CD14-positive monocyte (primary cell): ENCODE measurements around the gene IRX3. TPM values are rescaled to one million over a fixed set of nuclear protein-coding genes. Genes with fewer than 3 reads are reported as not detected.

Experiments
- DNase-seq, 3 donors: peaks; one replicate each; pipeline ENCODE4 v3.0.0-alpha.2; 2011 to 2022
- H2AFZ ChIP-seq: 2 replicates; pipeline ENCODE4 v1.6.0; 2012; ENCODE audit warnings: mild to moderate bottlenecking, low read depth, low read length, inconsistent platforms; ENCODE audit not compliant: insufficient read depth, poor library complexity, severe bottlenecking
- H3K27ac ChIP-seq, 2 donors: 1 replicate in 1 of 2; 2 replicates in 1 of 2; pipeline ENCODE4 v1.5.1; 2012 to 2013; ENCODE audit warnings: low read length in 2 of 2, control low read depth in 1 of 2, inconsistent platforms in 1 of 2, low read depth in 1 of 2, mild to moderate bottlenecking in 1 of 2
- H3K27me3 ChIP-seq, 2 donors: one replicate each; pipeline versions ENCODE4 v1.6.0 to v1.6.1; 2011 to 2013; ENCODE audit warnings: low read length in 2 of 2; ENCODE audit not compliant: control insufficient read depth in 2 of 2, insufficient read depth in 2 of 2
- H3K36me3 ChIP-seq, 2 donors: replicated peaks in 1 of 2; 1 replicate in 1 of 2; 2 replicates in 1 of 2; pipeline versions ENCODE4 v1.5.1 to v1.6.1; 2012 to 2013; ENCODE audit warnings: low read length in 2 of 2, control low read depth in 1 of 2, inconsistent platforms in 1 of 2, mild to moderate bottlenecking in 1 of 2; ENCODE audit not compliant: insufficient read depth in 2 of 2, control insufficient read depth in 1 of 2
- H3K4me1 ChIP-seq, 2 donors: 1 replicate in 1 of 2; 2 replicates in 1 of 2; pipeline versions ENCODE4 v1.5.1 to v1.6.1; 2012 to 2013; ENCODE audit warnings: low read length in 2 of 2, control low read depth in 1 of 2, inconsistent platforms in 1 of 2, mild to moderate bottlenecking in 1 of 2, moderate library complexity in 1 of 2; ENCODE audit not compliant: insufficient read depth in 2 of 2, control insufficient read depth in 1 of 2
- H3K4me2 ChIP-seq: replicated peaks from 2 replicates; pipeline ENCODE3; 2012; ENCODE audit warnings: low read length, moderate library complexity, mild to moderate bottlenecking; ENCODE audit not compliant: poor library complexity, severe bottlenecking; ENCODE audit errors: extremely low read depth
- H3K4me3 ChIP-seq, 3 experiments: fragments of 200-600 bp in 1 of 3; sonication (generic) in 1 of 3; replicated peaks in 1 of 3; 1 replicate in 2 of 3; 2 replicates in 1 of 3; pipeline ENCODE4 v1.5.1; 2011 to 2013; ENCODE audit warnings: low read length in 3 of 3, mild to moderate bottlenecking in 3 of 3, control low read depth in 2 of 3, low read depth in 2 of 3, inconsistent platforms in 1 of 3, moderate library complexity in 1 of 3
- H3K79me2 ChIP-seq: 2 replicates; pipeline ENCODE4 v1.6.0; 2012; ENCODE audit warnings: mild to moderate bottlenecking, control low read depth, inconsistent platforms, low read length, moderate library complexity; ENCODE audit not compliant: insufficient read depth
- H3K9ac ChIP-seq: 2 replicates; pipeline ENCODE4 v1.6.0; 2017; ENCODE audit warnings: low read length, mild to moderate bottlenecking; ENCODE audit not compliant: insufficient read depth, poor library complexity, severe bottlenecking
- H3K9me3 ChIP-seq, 2 donors: replicated peaks in 1 of 2; 1 replicate in 1 of 2; 2 replicates in 1 of 2; pipeline versions ENCODE4 v1.5.1 to v1.6.1; 2012 to 2013; ENCODE audit warnings: low read length in 2 of 2, control low read depth in 1 of 2; ENCODE audit not compliant: control insufficient read depth in 1 of 2, insufficient read depth in 1 of 2
- H4K20me1 ChIP-seq: 2 replicates; pipeline ENCODE4 v1.6.0; 2012; ENCODE audit warnings: mild to moderate bottlenecking, low read length, control low read depth, moderate library complexity; ENCODE audit not compliant: insufficient read depth
- H3K27ac Mint-ChIP-seq, 7 donors: one replicate each; pipeline ENCODE4 v1.8.0; 2020; ENCODE audit warnings: mild to moderate bottlenecking in 7 of 7, mixed read lengths in 7 of 7, moderate library complexity in 6 of 7, inconsistent platforms in 2 of 7
- H3K27me3 Mint-ChIP-seq, 3 donors: one replicate each; pipeline ENCODE4 v1.8.0; 2021 to 2022; ENCODE audit warnings: low read depth in 3 of 3, mild to moderate bottlenecking in 3 of 3, mixed read lengths in 3 of 3, moderate library complexity in 3 of 3, inconsistent platforms in 1 of 3
- H3K36me3 Mint-ChIP-seq, 2 donors: one replicate each; pipeline ENCODE4 v1.8.0; 2020; ENCODE audit warnings: mixed read lengths in 2 of 2, inconsistent platforms in 1 of 2, mild to moderate bottlenecking in 1 of 2
- H3K4me1 Mint-ChIP-seq: one replicate; pipeline ENCODE4 v1.8.0; 2020; ENCODE audit warnings: mild to moderate bottlenecking, mixed read lengths
- H3K4me3 Mint-ChIP-seq, 2 donors: one replicate each; pipeline ENCODE4 v1.8.0; 2020; ENCODE audit warnings: mild to moderate bottlenecking in 2 of 2, mixed read lengths in 2 of 2, moderate library complexity in 1 of 2
- H3K9me3 Mint-ChIP-seq, 7 donors: one replicate each; pipeline ENCODE4 v1.8.0; 2020 to 2022; ENCODE audit warnings: mixed read lengths in 7 of 7, mild to moderate bottlenecking in 6 of 7, moderate library complexity in 6 of 7, inconsistent platforms in 2 of 7
- CTCF ChIP-seq: fragments of 200-600 bp; IDR thresholded peaks from one replicate; pipeline ENCODE4 v1.8.0; 2022; ENCODE audit warnings: antibody characterized with exemption, mild to moderate bottlenecking
- WGBS: methylation state at CpG from one replicate; pipeline ENCODE4 v1.1.5; 2013; ENCODE audit warnings: missing lambda C conversion rate; ENCODE audit not compliant: insufficient coverage; 5-methylcytosine and 5-hydroxymethylcytosine counted together
- intact Hi-C, 2 donors: fragments of 100-400 bp; cut with micrococcal nuclease; formaldehyde crosslinking; loops; one replicate each; pipeline versions ENCODE4 v1.15.0 to v1.15.1; 2023
- polyA plus RNA-seq, 3 donors: library from polyadenylated mRNA; depleted of rRNA in 1 of 3; unstranded in 2 of 3; stranded (reverse) in 1 of 3; fragments of 300-500 nt in 2 of 3; fragments of >200 nt in 1 of 3; fragmentation: Illumina TruSeq in 2 of 3; gene quantifications; 1 replicate in 2 of 3; 2 replicates in 1 of 3; pipeline ENCODE4 v1.2.3, GENCODE V29; 2012 to 2021

IRX3 gene
- polyA plus RNA-seq, 3 donors: not detected

- TF ChIP-seq CTCF: no peak
- no peak overlapping the region for H3K27ac ChIP-seq
- H3K4me3 ChIP-seq: no peak overlapping the region
- no peak overlapping the region for H3K4me3 Mint-ChIP-seq
- H3K9ac ChIP-seq: no peak overlapping the region
- no peak overlapping the region for H2AFZ ChIP-seq
- H3K4me2 ChIP-seq: no peak overlapping the region
- intact Hi-C loops: no loop called here
- no peaks in the 10 kb centered on the region for H4K20me1 ChIP-seq
- H3K36me3 Mint-ChIP-seq: no peaks in the 10 kb centered on the region
- WGBS: 83% methylated on average over 1 of the region's 5 CpGs
- H3K36me3 ChIP-seq: no peaks in the 10 kb centered on the region
- no peaks in the 10 kb centered on the region for H3K79me2 ChIP-seq
- H3K27me3 Mint-ChIP-seq: peaks cover 12 to 17% (median 13%) of the 10 kb centered on the region in 3 donors
- no peaks in the 10 kb centered on the region for H3K4me1 ChIP-seq
- DNase-seq: no peak
- H3K27me3 ChIP-seq: peaks cover 0 to 2% of the 10 kb centered on the region in 2 donors
- H3K4me1 Mint-ChIP-seq: no peaks in the 10 kb centered on the region
- H3K9me3 Mint-ChIP-seq: peaks cover 0 to 2% (median 0%) of the 10 kb centered on the region in 7 donors
- H3K9me3 ChIP-seq: no peaks in the 10 kb centered on the region
- H3K27ac Mint-ChIP-seq: no peak overlapping the region
Observed at GRCh38 chr16:54327609-54328008, 41.0 kb upstream of the IRX3 start.

GRCh38 chr16:54326266-54326662 is 39.7 kb upstream of the IRX3 start:
- no peaks in the 10 kb centered on the region for H4K20me1 ChIP-seq
- no peak overlapping the region for H3K4me2 ChIP-seq
- Mint-ChIP-seq H3K9me3 (peaks cover 0 to 2% (median 0%) of the 10 kb centered on the region in 7 donors), H3K4me3 (peak overlapping the region in 1 of 2 donors; percentile 13), H3K27me3 (peaks cover 7 to 15% (median 8%) of the 10 kb centered on the region in 3 donors), H3K4me1 (no peaks in the 10 kb centered on the region), H3K27ac (no peak overlapping the region), H3K36me3 (no peaks in the 10 kb centered on the region)
- H3K9me3 ChIP-seq: no peaks in the 10 kb centered on the region
- no peak for DNase-seq
- intact Hi-C loops: no loop called here
- peaks cover 0 to 2% of the 10 kb centered on the region in 2 donors for H3K27me3 ChIP-seq
- H3K4me1 ChIP-seq: no peaks in the 10 kb centered on the region
- H3K9ac ChIP-seq: no peak overlapping the region
- H3K4me3 ChIP-seq: no peak overlapping the region
- no peak overlapping the region for H3K27ac ChIP-seq
- no peaks in the 10 kb centered on the region for H3K79me2 ChIP-seq
- no peak overlapping the region for H2AFZ ChIP-seq
- WGBS: no CpG with 5 or more reads among the region's 3 CpGs
- no peak for TF ChIP-seq CTCF
- no peaks in the 10 kb centered on the region for H3K36me3 ChIP-seq
